Sciatic nerve (tissue), 2 donors: ENCODE data around the gene EEFSEC. TPM values are rescaled to one million over a fixed set of nuclear protein-coding genes. Genes with fewer than 3 reads are reported as not detected.
A peak's percentile ranks its signal among the peaks of the same experiment; 100 is the strongest.

Experiments used
- ATAC-seq: fragments of 200-7000 bp; cut with Tn5 transposase; one replicate; pipeline ENCODE4 v1.9.1; 2020; ENCODE audit warnings: mild to moderate bottlenecking, moderate library complexity
- DNase-seq: peaks from one replicate; pipeline ENCODE4 v3.0.0-alpha.2; 2020; ENCODE audit warnings: low spot score
- intact Hi-C: fragments of 100-400 bp; cut with DNase I; formaldehyde crosslinking; loops from one replicate; pipeline ENCODE4 v1.14.2; 2022
- total RNA-seq: library from RNA; stranded (reverse); fragmentation: NEBNext Ultra II Directional; extraction: Animal tissue kit (Norgen Biotek cat#: 25700); gene quantifications from one replicate; pipeline ENCODE4 v1.2.1, GENCODE V29; 2021
- donor health status: DM: no; HTN: no; CAD: no.
- donor health status: DM: no; HTN: no; CAD: no.

EEFSEC gene
- total RNA-seq, 1 donor from 2014 or later: 14.8 TPM

GRCh38 chr3:128430731-128431130, 277.4 kb downstream of the EEFSEC start:
- ATAC-seq (no peak), DNase-seq (no peak)

DNA sequence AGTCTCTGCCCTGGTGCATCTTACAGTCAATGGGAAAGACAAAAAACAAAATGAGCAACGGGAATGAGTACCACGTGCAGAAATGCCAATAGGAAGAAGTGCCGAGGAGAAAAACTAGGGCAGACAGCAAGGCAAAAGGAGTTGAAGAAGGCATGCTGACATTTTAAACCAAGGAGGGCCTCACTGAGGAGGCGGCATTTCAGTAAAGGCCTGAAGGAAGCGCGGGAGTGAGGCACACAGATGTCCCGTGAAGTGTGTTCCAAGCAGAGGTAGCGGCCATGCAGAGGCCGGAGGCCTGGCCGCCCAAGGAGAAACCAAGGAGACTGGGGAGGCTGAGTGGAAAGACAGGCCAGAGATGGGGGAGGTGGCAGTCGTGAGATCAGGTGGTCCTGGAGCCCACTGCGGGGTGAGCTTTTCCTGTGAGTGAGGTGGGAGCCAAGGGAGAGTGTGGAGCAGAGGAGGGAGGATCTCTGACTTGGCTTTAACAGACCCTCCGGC, 278.6 kb downstream of the EEFSEC start:
- DNase-seq (no peak), ATAC-seq (no peak)
- intact Hi-C loops: no loop called here

More at GRCh38 chr3:128430731-128431130, 277.4 kb downstream of the EEFSEC start:
- intact Hi-C loops: no loop called here

DNA sequence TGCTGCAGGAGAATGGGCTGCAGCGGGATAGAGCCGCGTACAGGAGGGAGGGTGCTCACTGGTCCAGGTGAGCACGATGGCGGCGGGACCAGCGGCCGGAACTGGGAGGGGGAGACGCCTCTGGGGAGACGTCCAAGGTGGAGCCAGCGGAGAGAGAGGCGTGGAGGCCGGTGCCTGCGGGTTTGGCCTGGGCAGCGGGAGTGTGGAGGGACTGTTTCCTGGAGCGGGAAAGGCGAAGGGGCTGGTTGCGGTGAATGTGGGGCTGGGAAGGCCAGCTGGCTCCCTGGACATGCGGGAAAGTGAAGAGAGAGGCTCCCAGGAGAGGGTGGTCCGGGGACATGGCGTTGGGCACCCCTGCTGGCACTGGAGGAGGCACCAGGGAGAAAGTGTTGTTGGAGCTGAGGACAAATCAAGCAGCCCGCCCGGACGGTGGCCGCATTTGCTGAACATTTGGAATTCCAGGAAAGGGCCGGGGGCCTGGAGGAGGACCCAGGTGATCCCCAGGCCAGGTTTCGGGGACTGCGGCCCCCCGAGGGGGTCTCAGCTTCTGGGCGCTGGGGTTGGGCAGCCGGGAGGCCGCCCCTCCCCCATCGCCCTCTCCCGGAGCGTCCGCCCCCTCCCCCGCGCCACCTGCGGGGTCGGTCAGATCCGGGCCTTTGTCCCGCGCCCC, 279.2 kb downstream of the EEFSEC start:
- intact Hi-C loops: no loop called here
- DNase-seq: no peak
- no peak for ATAC-seq

DNA sequence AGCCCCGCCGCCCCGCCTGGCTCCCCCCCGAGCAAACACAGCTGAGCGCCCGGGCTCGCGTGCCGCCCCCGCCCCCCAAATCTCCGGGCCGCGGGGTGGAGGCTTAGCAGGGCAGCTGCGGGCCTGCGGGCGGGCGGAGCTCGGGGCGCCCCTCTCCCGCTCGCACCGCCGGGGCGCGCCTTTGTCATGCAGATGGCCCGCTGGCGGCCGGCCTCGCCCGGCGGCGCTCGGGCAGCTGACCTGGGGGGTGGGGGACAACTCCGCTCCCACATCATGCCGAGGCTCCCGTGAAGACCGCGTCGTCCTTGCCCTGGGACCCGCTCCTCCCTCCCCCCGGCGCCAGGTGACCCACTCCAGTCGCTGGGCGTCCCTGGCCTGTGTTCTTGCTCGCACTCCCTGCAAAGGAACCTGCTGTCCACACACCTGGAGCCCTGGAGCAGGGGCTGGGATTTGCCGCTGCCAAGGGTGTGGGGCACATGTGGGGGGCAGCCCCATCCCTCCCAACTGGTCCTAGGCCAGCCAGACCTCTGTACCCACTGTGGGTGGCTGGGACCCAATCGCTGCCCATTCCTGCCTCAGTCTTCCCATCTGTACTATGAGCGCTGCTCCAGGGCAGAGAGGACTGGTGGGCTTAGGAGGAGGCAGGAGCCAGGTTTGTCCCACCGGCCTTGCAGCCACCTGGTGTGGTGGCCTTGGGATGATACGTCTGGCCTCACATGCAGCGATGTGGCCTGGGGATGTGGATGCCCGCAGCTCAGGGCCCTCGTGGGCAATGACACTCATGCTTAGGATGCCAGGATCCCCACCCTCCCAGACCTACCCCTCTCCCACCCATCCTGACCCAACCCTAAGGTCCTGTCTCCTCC, 279.9 kb downstream of the EEFSEC start:
- intact Hi-C loops: no loop called here
- DNase-seq: no peak
- ATAC-seq: no peak

DNA sequence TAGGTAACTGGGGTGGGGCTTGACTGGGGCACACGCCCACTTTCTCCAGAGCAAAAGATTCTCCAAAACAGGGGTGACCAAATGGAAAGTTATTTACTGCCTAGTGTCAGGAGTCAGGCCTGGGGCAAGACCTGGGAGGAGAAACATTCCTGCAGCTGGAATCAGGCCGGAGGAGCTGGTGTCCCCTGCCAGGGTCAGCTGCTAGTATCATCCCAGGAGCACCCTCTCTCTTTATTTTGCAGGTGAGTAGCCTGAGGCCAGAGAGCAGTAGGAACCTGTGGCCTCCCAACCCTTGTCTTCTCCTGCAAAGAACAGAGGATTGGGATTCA, 280.5 kb downstream of the EEFSEC start:
- intact Hi-C loops: no loop called here
- DNase-seq (no peak), ATAC-seq (no peak)

GRCh38 chr3:128434524-128434923, 281.2 kb downstream of the EEFSEC start:
- intact Hi-C loops: no loop called here
- ATAC-seq (no peak), DNase-seq (no peak)

DNA sequence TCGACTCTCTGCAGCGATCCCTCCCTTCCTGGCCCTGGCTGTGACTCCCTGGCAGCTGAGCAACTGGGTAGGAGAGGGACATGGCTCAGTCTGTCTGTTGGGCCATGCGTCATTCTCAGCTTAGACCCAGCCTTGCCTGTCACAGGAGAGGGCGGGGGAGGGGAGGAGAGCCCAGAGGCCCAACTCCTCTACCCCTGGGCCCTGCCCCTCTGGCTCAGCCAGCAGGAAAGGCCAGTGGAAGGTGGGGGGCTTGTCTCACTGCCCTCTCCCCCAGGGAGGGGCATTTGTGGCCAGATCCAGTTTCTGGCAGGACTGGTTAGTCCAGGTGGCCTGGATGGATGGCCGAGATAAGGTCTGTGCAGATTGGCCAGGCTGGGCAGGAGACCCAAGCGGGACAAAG, 281.8 kb downstream of the EEFSEC start:
- DNase-seq: no peak
- ATAC-seq: peak; percentile 44
- intact Hi-C loops: no loop called here

GRCh38 chr3:128435561-128435960, 282.3 kb downstream of the EEFSEC start:
- no peak for ATAC-seq
- intact Hi-C loops: no loop called here

GRCh38 chr3:128436214-128436613, 282.9 kb downstream of the EEFSEC start:
- intact Hi-C loops: no loop called here
- DNase-seq: no peak
- no peak for ATAC-seq

More at GRCh38 chr3:128435561-128435960, 282.3 kb downstream of the EEFSEC start:
- no peak for DNase-seq

- no peak for ATAC-seq
- DNase-seq: no peak
- intact Hi-C loops: no loop called here
These were observed 285.3 kb downstream of the EEFSEC start for GRCh38 chr3:128438488-128439072.

DNA sequence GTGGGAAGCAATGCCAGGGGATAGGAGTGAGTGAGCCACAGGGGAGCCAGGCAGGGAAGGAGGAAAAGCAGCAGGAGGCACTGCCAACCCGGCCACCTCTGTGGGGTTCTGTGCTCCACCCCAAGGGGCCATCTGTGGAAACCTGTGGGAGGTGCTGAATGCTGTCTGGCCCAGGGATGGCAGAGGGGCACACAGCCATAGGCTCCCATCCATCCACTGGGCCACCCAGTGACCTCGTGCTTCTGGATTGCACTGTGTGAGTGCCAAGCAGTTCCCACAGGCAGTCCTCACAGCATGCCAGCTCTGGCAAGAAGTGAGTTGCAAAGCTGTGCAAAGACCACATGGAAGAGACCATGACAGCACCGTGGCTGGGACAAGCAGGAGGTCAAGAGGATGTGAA, 285.9 kb downstream of the EEFSEC start:
- intact Hi-C loops: no loop called here
- ATAC-seq: peak; percentile 45

GRCh38 chr3:128442070-128442469, 288.8 kb downstream of the EEFSEC start:
- no peak for ATAC-seq
- DNase-seq: no peak
- intact Hi-C loops: no loop called here

More for the DNA sequence above, 285.9 kb downstream of the EEFSEC start:
- DNase-seq: no peak

DNA sequence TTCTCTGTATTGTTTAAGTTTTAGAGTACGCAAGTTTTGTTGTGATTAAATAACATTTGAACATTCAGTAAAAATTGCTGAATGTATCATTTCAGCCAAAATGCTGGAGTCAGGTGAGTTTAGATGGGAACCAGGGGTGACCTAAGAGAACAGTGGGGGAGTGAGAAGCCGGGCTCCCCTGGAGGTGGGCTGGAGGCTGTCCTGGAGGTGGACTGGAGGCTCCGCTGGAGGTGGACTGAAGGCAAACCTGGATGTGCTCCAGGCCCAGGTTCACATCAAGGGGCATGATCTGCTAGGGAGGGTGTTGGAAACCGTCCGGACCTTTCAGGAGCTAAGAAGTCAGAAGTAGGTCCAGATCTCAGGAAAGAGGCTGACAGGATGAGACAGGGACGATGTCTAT, 289.7 kb downstream of the EEFSEC start:
- ATAC-seq (no peak), DNase-seq (no peak)
- intact Hi-C loops: no loop called here

DNA sequence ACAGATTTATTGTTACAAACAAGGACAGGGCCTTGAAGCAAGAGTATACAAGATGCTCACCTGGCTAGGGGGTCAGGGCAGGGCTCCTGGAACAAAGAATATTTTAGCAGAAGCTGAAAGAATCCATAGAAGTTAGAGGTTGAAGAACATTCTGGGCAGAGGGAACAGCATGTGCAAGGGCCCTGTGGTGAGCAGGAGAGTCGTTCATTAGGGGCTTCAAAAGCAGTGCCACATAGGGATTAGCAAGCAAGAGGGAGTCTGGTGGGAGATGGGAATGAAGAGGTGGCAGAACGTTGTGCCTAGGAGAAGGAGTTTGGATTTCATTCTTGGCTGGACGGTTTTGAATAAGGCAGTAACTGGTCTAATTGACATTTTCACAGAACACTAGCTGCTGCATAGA, 290.5 kb downstream of the EEFSEC start:
- ATAC-seq (no peak), DNase-seq (no peak)
- intact Hi-C loops: no loop called here

DNA sequence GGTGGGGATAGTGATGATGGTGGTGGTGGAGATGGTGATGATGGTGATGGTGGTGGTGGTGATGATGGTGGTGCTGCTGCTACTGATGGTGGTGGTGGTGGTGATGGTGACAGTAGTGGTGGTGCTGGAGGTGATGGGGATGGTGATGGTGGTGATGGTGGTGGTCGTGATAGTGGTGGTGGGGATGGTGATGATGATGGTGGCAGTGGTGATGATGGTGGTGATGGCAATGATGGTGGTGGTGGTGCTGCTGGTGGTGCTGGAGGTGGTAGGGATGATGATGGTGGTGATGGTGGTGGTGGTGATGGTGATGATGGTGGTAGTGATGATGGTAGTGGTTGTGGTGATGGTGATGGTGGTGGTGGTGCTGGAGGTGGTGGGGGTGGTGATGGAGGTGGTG, 292.1 kb downstream of the EEFSEC start:
- ATAC-seq: no peak
- intact Hi-C loops: no loop called here

GRCh38 chr3:128446821-128447220, 293.5 kb downstream of the EEFSEC start:
- DNase-seq (no peak), ATAC-seq (no peak)
- intact Hi-C loops: no loop called here

More for the DNA sequence above, 292.1 kb downstream of the EEFSEC start:
- no peak for DNase-seq

- no peak for ATAC-seq
- intact Hi-C loops: no loop called here
These were observed 294.3 kb downstream of the EEFSEC start for GRCh38 chr3:128447561-128448013.

GRCh38 chr3:128448491-128448890, 295.2 kb downstream of the EEFSEC start:
- DNase-seq (no peak), ATAC-seq (no peak)
- intact Hi-C loops: no loop called here

More at GRCh38 chr3:128447561-128448013, 294.3 kb downstream of the EEFSEC start:
- DNase-seq: no peak

DNA sequence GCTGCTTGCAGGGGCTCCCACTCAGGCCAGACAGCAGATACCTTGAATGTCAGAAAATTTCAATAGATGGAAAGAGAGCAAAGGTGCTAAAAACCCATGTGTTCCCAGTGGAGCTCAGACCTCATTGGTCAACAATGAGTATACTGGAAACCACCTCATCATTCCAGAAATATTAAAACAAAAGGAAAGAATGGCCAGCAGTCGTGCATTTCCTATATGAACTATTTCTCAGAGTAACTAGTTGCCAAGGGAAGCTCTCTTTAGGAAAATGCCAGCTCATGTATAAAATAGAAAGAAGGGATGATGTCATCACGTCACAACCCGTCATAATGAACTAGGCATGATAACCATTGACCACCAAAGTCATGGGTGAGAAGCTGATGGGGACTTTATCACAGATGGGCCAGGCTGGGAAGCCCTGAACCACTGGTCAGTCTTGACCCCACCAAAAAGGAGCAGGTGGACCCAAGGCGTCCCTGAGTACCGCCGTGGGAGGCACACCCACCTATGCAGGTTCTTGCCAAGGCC, 295.9 kb downstream of the EEFSEC start:
- DNase-seq (no peak), ATAC-seq (no peak)
- intact Hi-C loops: no loop called here

DNA sequence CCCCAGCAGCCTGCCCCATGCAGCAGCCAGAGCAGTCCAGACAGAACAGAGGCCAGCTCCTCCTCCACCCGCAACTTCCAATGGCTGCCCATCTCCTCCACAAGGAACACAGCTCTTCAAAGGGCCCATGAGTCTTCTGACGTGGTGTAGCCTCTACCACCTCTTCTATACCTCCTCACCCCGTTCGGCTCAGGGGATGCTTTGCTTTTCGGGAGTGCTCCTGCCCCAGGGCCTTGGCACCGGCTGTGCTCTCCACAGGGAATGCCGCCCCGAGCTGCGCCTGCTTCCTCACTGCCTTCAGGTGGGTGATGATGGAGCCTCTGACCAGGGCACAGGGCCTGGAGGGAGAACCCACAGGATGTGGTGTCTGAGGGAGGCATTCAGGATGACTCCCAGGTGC, 298.8 kb downstream of the EEFSEC start:
- ATAC-seq: no peak
- intact Hi-C loops: no loop called here
- no peak for DNase-seq
